Stimulated activated CD8-positive, alpha-beta memory T cell treated with anti-CD3 and anti-CD28 coated beads, Interleukin-4, amount 100 ng/mL, for 48 hours (primary cell): ENCODE measurements around the gene ABCD1.
"Not testable (repeated sequence)": the region's sequence is repeated elsewhere in the genome, so short reads cannot be mapped to it uniquely, and the experiment has no call there.

Experiments
- DNase-seq: peaks from one replicate; pipeline ENCODE4 v3.0.0-alpha.2; 2020

The ABCD1 gene

DNA sequence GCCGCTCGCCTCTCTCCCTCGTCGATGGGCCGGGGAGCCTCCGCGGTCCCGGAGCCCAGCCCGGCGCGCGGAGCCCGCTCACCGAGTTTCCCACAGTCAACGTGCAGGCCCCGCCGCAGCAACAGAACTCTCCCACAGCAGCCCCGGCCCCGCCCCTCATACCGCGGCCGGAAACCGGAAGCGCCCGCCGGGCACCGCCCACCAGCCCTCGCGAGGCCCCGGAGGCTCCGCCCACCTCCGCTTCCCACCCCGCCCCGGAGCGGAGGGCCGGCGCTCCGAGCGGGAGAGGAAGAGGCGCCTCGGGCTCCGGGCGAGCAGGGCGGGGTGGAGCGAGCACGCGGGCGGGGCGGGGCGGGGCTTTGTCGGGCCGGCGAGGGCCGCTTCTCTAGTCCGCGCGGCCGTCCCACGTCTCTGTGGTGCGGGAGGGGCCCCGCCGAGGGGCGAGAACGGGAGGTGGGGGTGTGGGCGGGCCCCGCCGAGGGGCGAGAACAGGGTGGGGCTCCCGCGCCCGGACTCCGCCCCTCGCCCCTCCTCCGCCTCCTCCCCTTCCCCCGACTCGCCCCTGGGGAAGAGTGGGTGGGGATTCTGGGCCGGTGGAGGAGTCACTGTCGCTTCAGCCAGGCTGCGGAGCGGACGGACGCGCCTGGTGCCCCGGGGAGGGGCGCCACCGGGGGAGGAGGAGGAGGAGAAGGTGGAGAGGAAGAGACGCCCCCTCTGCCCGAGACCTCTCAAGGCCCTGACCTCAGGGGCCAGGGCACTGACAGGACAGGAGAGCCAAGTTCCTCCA, at the start of gene ABCD1, which contains the start of gene BCAP31:
TSS of gene ABCD1 (plus strand) at position 605 of the 787 bp plus-strand sequence. CDS start 411 bp downstream, outside the sequence.
TSS of gene BCAP31 (minus strand) at position 136 of the 787 bp plus-strand sequence. CDS start 1,143 bp downstream, outside the sequence.
- DNase-seq = peak; percentile 90

- DNase-seq = no peak
These were observed 43.5 kb upstream of the ABCD1 start for GRCh38 chrX:153681175-153681574.

DNA sequence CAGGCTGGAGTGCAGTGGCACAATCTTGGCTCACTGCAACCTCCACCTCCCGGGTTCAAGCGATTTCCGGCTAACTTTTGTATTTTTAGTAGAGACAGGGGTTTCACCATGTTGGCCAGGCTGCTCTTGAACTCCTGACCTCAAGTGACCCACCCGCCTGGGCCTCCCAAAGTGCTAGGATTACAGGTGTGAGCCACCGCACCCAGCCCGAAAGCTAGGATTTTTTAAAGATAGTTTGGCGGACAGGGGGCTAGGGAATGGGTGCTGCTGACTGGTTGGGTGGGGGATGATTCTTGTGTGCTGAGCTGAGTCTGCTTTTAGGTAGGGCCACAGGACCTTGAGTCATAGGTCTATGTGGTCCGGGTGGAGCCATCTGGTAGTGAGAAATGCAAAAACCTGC, 41.2 kb upstream of the ABCD1 start:
- DNase-seq = not testable (repeated sequence)

DNA sequence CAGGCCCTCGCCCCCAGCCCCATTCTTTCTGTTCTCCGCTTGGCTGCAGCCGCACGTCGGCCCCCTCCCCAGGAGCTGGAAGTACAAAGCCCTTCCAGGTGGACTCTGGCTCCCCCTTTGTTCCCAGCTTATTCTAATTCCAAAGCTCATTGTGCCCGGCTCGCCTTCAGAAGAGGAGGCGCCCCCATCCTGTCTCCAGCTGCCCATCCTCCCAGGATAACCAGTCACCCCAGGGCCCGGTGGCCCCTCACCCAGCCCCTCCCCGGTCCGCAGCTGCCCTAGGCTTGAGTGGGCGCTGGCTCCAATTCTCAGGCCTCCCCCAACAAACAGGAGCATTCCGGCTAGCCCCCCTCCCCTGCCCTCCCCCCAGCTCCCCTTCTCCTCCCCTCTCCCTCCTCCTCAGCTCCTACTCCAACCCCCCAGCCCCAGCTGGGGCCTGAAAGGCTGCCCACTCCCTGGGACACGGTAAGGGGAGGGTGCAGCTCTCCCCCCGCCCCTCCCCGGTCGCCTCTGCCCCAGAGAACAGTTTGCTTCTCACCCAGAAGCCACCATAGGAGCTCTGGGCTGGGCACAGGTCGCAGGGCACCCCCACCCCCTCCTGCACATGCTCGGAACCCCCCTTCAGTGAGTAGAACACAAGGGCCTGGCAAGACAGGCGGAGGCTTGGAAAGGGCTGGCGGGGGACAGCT, 40.0 kb upstream of the ABCD1 start:
- no peak for DNase-seq

DNA sequence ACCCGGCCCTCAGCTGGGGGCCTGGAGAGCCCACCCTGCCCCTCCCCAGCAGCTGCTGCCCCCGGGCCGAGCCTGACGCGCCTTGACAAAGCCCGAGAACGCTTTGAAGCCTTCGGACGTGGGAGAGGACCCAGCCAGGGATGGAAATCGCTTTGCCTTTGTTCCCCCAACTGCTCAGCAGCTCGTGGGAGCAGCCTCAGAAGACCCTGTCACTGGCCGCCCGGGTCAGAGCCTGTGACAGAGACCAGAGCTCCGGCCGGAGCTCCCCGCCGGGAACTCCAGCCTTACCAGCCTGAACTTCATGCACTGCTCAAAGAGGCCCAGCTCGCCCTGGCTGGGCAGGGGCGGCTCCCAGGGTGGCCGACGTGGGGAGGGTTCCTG, 39.5 kb upstream of the ABCD1 start:
- DNase-seq = no peak

GRCh38 chrX:153685751-153686696, 38.6 kb upstream of the ABCD1 start:
- DNase-seq = no peak

- no peak for DNase-seq
These were observed 37.9 kb upstream of the ABCD1 start for GRCh38 chrX:153686711-153687110.

GRCh38 chrX:153687121-153688039, 37.3 kb upstream of the ABCD1 start, which contains the start of gene SLC6A8:
TSS of gene SLC6A8 (plus strand) at chrX:153687926. CDS start at chrX:153688575, 649 bp downstream.
- peak; percentile 45 for DNase-seq

DNA sequence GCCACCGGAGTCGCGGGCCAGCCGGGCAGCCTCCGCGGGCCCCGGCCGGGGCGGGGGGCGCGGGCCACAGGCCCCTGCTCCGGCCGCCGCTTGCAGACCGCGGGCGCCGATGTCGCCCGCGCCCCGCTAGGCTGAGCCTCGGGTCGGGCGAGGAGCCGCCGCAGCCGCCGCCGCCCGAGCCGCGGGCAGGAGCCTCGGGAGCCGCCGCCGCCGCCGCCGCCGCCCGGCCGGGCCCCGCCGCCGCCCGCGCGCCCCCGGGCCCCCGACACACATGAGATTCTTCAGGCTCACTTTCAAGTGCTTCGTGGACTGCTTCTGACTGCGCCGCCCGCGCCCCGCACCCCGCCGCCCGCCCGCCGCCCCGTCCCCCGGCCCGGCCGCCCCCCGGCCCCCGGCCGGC, 36.6 kb upstream of the ABCD1 start:
- no peak for DNase-seq

GRCh38 chrX:153688506-153688905, 36.1 kb upstream of the ABCD1 start:
- no peak for DNase-seq

GRCh38 chrX:153688911-153689590, 35.6 kb upstream of the ABCD1 start:
- DNase-seq = no peak

DNA sequence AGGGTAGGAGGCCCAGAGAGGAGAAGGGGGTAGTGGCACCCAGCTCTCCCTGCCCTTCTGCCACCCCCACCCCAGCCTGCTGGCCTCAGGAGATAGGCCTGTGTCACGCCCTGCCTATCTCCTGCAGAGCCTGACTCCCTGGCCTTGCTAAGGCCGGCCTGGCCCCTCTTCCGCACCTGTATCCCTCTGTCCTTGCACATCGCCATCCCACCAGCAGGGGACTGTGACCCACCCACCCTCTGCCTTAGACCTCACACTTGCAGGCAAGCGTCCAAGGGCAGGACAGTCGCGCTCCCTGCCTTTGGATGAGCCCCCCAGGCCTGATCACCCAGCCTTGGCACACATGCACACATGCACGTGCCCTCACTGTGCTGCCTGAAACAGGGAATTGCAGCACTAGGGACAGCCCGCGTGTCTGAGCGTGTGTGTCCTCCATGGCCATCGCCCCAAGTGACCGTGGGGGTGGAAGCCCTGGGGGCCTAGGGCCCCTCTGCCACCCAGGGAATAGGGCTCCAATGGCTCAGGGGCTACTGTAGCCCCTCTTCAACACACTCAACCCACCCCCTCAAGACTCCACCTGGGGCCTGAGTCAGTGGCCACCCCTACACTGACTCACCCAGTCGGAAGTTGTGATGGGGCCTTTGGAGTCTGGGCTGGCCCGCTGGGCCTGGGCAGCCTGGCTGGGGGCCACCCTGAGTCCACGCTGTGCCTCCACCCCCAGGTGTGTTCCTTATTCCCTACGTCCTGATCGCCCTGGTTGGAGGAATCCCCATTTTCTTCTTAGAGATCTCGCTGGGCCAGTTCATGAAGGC, 34.8 kb upstream of the ABCD1 start:
- no peak for DNase-seq

- no peak for DNase-seq
These were observed 34.2 kb upstream of the ABCD1 start for GRCh38 chrX:153690466-153690865.

GRCh38 chrX:153691032-153691827, 33.4 kb upstream of the ABCD1 start:
- DNase-seq = not testable (repeated sequence)

DNA sequence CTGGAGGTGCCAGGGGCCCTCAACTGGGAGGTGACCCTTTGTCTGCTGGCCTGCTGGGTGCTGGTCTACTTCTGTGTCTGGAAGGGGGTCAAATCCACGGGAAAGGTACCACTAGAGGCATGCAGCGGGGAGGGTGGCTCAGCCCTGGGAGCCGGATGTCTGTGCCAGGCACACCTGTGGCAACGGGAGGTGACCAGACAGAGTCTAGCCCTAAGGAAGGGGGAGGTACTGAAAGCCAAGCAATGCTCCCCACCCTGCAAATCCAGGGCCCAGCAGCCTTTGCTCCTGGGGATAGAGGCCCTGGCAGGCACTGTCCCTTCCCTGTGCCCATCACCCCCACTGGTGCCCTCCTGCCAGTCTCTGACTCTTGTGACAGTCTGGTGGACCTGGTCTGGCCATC, 32.7 kb upstream of the ABCD1 start:
- DNase-seq = no peak

DNA sequence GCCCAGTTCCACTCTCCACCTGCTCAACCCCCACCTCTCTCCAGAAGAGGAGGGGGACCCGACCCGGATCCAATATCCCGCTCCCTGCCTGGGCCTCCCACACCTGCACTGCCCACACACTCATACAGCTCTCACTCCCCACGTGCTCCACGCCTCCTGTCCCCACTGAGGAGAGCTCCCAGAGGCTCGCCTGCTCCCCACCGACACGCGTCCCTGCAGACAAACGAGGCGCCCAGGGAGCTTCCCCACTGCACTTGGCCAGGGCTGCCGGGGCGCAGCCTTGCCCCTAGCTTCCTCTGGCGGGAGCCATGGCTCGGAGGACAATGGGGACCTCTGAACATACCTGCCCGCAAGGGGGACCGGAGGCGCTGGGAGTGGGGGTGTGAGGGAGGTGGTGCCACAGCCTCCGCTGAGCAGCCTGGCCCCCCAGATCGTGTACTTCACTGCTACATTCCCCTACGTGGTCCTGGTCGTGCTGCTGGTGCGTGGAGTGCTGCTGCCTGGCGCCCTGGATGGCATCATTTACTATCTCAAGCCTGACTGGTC, 32.0 kb upstream of the ABCD1 start:
- DNase-seq = no peak

GRCh38 chrX:153693216-153694086, 31.2 kb upstream of the ABCD1 start:
- no peak for DNase-seq

- DNase-seq = not testable (repeated sequence)
These were observed 30.4 kb upstream of the ABCD1 start for GRCh38 chrX:153694256-153694655.
